RPMI8226 (cell line): ENCODE measurements around the gene PDS5A.
"Not testable (repeated sequence)": the region's sequence is repeated elsewhere in the genome, so short reads cannot be mapped to it uniquely, and the experiment has no call there.

Source experiments
- DNase-seq: peaks from one replicate; pipeline ENCODE4 v3.0.0-alpha.2; 2015

Gene PDS5A

DNA sequence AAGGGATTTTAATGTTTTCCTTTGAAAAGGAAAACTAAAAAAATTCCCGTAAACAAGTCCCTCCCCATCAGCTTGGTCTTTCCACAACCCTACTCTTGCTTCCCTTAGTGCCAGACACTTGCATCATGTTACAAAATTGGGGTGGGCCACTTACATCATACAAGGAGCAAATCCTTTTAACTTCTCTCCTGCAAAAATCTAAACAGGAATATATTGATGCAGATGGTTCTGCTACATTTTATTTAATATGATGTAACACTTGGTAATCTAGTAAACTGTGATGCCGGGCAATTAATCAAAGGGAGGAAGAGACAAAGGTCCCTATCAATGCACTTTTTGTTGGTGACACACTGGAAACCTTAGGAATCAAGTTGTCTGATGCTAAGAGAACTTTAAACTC lies 154.5 kb downstream of the PDS5A start:
- DNase-seq, result no peak

DNA sequence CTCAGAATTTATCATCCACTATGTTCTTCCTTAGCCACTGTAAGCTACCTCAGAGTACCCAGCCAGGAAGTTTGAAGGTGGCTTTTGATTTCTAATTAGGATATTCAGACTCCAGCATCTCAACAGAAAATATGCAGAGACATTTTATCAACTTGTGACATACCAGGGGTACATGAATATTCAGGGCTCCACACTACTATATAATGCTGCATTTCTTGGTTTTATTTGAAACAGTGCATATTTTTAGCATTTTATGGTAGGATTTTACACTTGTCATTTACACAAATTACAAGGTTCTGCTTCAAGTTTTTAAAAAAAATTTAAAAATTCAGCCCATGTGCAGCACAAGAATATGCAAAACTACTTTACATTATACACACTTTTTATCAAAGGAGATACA lies 155.0 kb downstream of the PDS5A start:
- DNase-seq, result no peak

DNA sequence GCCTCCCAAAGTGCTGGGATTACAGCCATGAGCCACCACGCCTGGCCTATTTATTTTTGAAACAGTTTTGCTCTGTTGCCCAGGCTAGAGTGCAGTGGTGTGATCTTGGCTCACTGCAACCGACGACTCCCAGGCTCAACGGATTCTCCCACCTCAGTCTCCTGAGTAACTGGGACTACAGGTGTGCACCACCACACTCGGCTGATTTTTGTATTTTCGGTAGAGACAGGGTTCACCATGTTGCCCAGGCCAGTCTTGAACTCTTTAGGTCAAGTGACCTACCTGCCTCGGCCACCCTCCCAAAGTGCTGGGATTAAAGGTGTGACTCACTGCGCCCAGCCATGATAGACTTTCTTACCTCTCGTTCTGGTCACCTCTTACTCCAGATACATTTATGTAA lies 155.8 kb downstream of the PDS5A start:
- DNase-seq, result no peak

GRCh38 chr4:39820186-39820585 lies 157.5 kb downstream of the PDS5A start:
- no peak for DNase-seq

DNA sequence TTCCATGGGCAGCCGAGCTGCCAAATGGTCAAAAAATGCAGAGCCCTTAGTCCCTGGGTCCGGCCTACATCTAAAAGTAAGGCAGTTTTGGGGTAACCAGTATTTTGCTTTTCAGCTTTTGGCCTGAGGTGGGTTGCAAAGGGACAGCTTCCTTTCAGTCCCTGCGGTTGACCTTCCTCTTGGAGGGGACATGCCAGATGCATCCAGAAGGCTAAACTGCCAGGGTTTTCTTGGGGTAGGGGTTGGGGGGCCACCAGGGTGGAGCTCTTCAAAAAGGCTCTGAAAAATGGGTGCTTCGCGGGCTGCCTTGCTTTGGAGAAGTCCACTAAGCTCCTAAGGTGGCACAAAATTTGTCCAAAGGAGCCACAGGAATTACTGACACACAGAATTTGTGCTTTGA lies 159.1 kb downstream of the PDS5A start:
- DNase-seq, result no peak

- DNase-seq, result no peak
Observed at GRCh38 chr4:39814403-39815185, 163.1 kb downstream of the PDS5A start.

GRCh38 chr4:39813761-39814160 lies 163.9 kb downstream of the PDS5A start:
- DNase-seq, result not testable (repeated sequence)

DNA sequence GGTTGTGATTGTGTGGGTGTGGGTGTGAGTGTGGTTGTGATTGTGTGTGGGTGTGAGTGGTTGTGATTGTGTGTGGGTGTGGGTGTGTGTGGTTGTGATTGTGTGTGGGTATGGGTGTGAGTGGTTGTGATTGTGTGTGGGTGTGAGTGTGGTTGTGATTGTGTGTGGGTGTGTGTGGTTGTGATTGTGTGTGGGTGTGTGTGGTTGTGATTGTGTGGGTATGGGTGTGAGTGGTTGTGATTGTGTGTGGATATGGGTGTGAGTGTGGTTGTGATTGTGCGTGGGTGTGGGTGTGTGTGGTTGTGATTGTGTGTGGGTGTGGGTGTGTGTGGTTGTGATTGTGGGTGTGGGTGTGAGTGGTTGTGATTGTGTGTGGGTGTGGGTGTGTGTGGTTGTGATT lies 164.7 kb downstream of the PDS5A start:
- not testable (repeated sequence) for DNase-seq

GRCh38 chr4:39812500-39812899 lies 165.2 kb downstream of the PDS5A start:
- DNase-seq, result no peak

DNA sequence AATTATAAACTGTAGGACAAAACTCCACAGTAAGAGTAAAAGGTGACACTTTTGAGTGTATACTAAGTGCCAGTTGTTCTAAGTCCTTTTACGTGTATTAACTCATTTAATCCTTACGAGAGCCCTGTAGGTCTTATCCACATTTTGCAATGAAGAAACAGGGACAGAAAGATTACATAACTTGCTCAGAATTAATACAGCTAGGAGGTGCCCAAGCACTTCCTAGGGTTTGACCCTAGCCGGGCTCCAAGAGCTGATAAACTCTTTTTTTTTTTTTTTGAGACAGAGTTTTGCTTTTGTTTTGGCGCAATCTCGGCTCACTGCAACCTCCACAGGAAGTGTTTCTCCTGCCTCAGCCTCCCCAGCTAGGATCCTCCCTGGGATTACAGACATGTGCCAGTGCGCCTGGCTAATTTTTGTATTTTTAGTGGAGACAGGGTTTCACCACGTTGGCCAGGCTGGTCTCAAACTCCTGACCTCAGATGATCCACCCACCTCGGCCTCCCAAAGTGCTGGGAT lies 169.4 kb downstream of the PDS5A start:
- DNase-seq, result no peak

DNA sequence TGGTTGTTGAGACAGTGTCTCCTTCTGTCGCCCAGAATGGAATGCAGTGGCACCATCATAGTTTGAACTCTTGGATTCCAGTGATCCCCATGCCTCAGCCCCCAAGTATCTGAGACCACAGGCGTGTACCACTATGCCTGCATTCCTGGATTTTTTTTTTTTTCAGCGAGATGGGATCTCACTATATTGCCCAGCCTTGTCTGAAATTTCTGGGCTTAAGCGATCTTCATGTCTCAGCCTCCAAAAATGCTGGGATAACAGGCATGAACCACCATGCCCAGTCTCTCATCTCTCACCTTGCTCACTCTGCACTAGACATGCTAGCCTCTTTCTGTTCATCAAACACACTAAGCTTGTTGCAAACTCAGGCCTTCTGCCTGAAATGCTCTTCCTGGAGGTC lies 175.7 kb downstream of the PDS5A start:
- DNase-seq, result no peak

DNA sequence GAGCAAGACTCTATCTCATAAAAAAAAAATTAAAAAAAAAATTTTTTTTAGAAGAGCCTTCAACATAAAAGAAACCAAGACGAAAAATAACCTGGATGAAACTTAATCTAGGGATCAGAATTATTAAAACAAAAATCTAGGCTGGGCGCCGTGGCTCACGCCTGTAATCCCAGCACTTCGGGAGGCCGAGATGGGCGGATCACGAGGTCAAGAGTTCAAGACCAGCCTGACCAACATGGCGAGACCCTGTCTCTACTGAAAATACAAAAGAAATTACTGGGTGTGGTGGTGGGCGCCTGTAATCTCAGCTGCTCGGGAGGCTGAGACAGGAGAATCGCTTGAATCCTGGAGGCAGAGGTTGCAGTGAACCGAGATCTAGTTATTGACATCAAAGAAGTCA lies 184.7 kb downstream of the PDS5A start:
- DNase-seq, result not testable (repeated sequence)

GRCh38 chr4:39792529-39792928 lies 185.2 kb downstream of the PDS5A start:
- DNase-seq, result no peak

DNA sequence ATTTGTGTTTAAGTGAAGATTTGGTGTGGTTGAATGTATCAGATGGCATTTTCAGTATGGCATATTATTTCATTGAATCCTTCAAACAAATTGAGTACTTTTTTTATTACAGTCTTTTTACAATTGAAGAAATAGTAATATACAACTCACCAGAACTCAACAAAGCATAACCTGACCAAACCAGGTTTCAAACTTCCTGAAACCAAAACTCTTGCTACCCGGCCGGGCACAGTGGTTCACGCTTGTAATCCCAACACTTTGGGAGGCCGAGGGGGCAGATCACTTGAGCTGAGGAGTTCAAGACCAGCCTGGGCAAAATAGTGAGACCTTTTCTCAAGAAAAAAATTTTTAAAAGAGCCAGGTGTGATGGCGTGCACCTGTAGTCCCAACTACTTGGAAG lies 185.6 kb downstream of the PDS5A start:
- DNase-seq, result no peak

DNA sequence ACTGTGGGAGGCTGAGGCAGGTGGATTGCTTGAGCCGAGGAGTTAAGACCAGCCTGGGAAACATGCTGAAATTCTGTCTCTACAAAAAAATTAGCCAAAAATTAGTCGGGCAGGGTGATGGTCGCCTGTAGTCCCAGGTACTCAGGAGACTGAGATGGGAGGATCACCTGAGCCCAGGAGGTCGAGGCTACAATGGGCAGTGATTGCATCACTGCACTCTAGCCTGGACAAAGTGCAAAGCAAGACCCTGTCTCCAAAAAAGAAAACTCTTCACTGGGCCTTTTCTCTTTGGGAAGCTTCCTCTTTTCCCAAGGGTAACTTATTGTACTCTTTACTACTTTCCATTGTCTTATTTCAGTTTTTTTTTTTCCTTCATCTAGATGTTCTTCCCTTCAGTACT lies 190.9 kb downstream of the PDS5A start:
- no peak for DNase-seq

DNA sequence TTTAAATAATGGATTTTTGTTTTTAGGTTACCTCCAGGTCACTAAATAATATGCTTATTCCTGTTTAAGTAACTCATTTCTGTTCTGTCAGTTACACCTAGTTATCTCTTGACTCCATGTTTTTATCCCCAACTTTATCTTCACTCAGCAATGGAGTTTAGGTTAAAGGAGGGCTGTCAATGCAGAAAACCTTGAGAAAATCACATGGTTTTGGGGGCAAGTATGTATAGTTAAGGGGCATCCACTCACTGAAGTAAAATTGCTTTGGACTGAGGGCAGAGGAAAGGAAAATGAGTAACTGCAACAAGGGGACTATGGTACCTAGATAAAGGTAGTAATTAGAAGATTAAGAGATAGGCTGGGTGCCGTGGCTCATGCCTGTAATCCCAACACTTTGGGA lies 192.6 kb downstream of the PDS5A start:
- no peak for DNase-seq

DNA sequence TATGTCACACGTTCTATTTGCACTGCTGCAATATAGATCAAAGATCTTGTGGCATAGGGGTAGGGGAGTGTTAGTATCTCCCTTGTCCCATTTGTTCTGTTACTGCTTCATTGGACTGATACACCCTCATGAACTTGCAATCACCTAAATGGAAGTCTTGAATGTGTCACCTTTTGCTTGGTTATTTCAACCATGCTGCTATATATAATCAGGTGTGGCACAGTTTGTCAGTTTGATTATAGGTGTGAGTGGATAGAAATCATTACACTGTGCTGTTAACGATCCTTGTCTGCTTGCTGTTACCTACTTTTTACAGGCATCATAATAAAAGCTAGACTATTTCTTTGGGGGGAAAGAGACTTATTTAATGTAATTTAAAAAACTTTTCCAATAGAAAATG lies 195.7 kb downstream of the PDS5A start:
- not testable (repeated sequence) for DNase-seq
